Activated CD4-positive, alpha-beta T cell treated with anti-CD3 and anti-CD28 coated beads for 48 hours (primary cell): ENCODE measurements around the gene SEC23B.
"Not testable (repeated sequence)": the region's sequence is repeated elsewhere in the genome, so short reads cannot be mapped to it uniquely, and the experiment has no call there.

Source experiments
- DNase-seq: peaks from one replicate; pipeline ENCODE4 v3.0.0-alpha.2; 2020

Gene SEC23B

DNA sequence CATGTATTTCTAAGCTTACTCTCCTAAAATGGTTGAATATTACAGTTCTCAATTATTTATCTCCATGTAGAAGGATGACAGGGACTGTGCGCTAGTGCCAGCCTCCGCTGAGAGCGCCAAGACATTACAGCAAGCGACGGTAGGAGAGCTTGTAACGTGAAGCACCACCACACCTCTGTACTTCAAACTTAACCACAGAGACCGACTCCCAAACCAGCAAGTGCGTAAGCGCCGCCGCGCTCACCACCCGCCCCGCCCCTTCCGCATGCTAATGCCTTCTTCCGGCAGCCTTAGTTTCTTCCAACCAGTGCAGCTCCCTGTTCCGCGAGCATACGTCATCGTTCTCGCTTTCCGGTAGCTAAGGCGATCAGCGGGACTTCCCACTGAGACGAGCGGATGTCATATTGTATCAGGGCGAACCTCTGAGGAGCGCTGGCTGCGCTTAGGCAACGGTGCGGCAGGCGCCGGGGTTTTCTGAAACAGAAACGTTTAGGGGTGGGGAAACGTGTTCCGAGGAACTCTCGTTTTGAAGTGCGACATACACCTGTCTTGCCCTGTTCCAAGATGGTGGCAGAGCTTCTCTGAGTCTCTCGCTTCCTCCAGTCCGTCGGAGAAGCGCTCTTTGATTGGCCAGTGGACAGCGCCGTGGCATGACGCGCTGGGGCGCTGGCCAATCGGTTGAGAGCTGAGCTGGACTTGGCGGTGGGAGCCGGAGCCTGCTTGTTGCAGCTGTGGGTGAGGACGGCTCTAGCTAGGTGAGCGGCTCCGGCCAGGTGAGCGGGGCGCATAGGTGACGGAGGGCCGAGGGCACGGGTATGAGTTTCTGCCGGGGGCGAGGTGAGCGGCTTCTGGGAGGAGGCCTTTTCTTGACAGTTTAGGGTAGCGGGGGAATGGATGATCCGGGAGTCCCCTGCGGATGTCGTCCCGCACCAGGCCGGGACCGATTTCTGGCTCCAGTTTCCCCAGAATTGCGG lies at the start of gene SEC23B:
TSS of gene SEC23B (plus strand) at position 723 of the 974 bp plus-strand sequence. CDS start 2,896 bp downstream, outside the sequence.
- DNase-seq: peak; percentile 99

DNA sequence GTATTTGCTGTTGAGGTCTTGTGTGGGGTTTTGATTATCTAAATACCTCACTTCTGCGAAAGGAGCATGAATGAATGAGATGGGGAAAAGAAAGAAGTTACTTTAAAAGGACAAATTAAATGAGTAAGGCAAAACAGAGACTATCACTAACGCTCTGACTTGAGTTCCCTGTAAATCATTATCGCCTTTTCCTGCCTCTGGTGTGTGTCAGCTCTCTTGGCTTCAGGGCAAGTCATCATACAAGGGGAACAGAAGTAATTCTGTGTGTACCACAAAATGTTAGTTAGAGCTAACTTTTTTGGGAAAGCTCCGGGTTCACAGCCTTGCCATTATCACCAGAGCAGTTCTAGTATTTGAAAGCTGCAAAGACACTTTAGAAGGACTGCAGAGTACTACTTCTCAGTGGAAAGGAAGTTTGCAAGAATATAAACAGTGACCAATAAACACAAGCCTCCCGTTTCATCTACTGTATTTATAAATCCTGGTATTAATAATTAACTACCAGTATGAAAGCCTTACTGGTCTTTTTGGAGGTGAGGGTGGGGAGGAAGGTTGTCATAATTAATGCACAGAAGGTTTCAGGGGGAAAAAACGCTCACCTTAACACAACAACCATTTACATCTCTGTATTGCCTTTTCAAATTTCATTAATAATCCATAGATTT lies 42.1 kb upstream of the SEC23B start:
- DNase-seq: no peak

DNA sequence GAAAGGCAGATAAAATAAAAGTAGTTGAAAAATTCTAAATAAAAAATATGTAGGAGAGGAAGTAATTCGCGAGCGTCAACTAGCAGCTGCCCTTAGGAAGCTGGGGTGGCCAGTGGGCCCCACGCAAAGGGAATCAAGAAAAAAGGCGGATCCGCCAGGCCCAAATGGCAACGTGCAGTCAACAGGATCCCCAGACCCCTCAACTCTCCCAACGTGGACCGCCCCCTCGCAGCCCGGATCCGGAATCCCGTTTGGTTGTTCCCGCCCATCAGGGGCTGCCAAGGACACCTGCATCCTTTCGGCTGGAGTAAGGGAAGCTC lies 41.2 kb upstream of the SEC23B start:
- DNase-seq: no peak

DNA sequence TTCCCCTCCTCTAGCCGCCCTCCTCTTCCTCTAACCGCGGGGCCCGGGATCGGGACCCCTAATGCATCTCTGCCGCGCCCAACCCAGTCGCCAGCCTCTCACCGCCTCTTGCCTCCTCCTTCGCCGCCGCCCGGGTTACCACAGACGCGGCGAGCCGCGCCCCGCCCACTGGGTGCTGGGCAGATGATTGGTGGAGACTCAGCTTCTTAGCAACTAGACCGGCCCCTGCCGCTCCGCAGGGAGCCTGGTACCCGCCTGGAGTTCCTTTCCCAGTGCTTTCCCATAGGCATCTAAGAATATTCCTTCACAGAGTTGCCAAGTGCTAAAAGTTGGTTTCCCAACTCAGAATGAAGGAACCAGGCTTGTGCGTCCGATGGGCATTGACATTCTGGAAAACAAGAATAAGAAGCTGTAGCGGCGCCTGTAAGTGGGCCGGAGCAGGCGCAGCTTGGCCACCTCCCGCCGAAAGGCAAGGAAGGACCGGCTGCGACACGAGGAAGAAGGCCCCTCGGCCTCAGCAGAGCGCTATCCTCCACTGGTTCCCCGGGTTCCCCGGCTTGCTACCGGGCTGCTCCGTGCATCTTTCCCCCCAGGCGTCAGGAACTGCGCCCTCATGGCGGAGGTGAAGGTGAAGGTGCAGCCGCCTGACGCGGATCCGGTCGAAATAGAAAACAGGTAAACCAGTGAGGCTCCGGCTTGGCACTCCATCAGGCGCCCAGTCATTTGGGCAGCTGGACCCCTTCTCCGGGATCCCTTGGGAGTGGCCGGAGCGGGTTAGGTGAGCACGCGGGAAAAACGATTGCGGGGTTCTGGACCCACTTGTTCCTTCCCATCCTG lies 40.6 kb upstream of the SEC23B start, which contains the start of the genes DZANK1 and POLR3F:
TSS of gene DZANK1 (minus strand) at position 137 of the 837 bp plus-strand sequence. CDS start 1,672 bp downstream, outside the sequence.
TSS of gene POLR3F (plus strand) at position 497 of the 837 bp plus-strand sequence. CDS start at position 614, 117 bp downstream.
- peak; percentile 96 for DNase-seq

DNA sequence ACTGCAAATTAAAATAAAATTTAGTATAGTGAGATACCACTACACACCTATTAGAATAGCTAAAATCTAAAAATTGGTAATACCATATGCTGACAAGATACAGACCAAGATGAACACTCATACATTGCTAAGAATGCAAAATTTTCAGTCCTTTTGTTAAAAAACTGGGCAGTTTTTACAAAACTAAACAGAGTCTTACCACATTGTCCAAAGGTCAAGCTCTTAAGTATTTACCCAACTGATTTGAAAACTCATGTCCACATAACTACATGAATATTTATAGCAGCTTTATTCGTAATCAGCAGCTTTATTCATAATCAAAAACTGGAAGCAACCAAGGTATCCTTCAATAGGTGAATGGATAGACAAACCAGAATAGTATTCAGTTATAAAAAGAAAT lies 30.5 kb upstream of the SEC23B start:
- DNase-seq: no peak

DNA sequence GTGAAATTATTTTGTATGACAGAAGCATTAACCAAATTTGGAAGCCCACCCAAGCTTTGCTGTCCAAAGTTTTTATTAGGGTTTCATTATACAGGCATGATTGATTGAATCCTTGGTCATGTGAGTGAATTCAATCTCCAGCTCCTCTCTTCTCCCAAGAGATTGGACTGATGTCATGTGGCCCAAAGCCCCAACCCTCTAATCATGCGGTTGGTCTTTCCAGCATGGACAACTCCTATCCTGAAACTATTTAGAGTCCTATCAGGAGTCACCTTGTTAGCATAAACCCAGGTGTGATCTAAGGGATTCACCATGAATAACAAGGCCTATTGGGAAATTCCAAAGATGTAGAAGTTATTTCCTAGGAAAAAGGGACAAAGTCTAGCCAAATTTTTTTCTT lies 29.9 kb upstream of the SEC23B start:
- no peak for DNase-seq

DNA sequence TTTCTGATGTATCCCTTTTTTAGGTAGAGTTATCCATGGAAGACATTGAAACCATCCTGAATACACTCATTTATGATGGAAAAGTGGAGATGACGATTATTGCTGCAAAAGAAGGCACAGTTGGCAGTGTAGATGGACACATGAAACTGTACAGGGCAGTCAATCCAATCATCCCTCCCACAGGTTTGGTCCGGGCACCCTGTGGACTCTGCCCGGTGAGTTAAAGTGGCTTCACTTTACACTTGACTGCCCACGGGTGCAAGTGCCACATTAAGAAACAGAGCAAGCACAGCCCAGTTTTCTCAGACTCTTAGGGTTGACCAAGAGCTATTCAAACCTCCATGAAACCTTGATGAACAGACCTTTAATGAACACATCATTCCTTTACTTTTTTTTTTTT lies 26.1 kb upstream of the SEC23B start:
- DNase-seq: no peak

DNA sequence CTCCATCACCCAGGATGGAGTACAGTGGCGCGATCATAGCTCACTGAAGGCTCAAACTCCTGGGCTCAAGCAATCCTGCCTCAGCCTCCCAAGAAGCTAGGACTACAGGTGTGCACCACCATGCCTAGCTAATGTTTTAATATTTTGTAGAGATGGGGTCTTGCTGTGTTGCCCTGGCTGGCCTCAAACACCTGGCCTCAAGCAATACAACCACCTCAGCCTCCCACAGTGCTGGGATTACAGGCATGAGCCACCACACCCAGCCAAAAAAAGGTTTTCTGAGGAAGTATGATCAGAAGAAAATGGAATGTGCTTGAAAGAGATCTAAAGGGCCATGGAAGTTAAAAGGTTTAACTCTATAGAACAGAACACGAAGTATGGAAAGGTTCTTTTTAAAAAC lies 19.4 kb upstream of the SEC23B start:
- no peak for DNase-seq

DNA sequence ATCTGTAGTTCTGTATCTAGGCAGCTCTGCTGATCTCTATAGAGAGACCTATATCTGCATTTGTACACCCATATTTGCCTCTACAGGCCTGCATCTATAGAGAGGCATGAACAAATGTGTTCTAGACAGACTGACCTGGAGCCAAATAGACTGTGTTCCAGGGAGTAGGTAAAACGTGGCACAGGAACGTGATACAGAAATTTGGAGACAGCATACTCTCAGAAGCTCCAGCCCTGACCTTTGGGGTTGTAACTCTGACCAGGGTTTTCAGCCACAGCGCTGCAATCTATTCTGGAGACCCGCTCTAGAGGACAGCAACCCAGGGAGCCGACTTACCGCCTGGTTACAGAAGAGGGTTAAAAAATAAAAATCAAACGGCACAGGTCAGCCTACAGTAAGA lies 11.7 kb upstream of the SEC23B start:
- no peak for DNase-seq

DNA sequence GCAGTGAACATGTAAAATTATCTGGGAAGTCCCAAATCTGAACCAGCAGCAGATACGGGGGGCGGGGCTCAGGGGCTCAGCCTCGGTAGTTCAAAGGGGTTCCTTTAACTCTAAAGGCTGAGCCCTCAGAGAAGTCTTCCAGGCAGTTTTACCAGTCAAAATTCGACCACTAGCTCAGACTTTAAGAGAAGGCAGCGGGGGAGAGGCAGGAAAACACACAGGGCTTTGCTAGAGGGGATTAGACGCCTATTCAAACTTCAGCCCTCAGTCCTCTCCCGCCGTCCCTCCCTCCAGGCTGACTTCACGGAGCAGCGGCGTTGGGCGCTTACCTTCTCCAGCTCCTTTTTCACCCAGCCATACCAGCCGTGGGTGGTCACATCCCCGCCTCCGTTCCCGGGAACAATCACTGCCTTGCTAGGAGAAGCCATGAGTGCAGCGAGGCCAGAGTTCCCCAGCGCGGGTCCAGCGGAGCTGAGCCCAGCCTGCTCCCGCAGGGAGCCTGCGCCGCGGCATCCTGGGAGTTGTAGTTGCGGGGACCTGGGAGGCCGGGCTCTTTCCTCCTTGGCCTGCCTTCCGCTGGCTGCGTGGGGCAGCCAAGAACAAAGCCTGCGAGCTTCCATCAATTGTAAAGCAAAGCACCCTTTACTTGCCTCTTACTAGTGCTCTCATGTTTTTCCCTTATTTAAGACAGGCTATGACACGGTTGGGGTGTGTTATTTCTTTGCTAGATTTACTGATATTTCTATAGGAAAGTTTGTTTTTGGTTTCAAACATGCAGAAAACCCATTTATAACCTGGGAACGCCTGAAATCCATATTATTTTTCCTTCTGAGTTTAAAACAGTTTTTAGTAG lies 10.8 kb upstream of the SEC23B start, which contains the start of gene RBBP9:
TSS of gene RBBP9 (minus strand) at position 486 of the 853 bp plus-strand sequence. CDS start at position 428, 58 bp downstream.
- peak; percentile 86 for DNase-seq

DNA sequence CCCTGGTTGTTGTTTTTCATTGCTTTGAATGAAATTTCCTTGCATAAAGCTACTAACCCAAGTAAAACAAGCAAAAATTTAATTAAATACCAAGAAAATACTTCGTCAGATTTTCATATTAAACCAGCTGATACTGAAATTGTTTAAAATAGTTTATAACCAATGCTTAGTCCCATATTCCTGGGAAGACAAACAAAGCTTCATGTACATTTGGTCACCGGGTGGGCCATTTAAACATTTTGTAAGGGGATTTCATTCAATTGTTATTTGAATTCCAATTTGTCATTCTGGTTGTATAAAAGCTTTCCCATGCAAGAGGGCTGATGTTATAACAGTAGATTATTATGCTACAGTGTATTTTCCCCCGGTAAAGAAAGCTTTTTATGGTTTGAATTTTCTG lies 10.1 kb upstream of the SEC23B start:
- DNase-seq: no peak

DNA sequence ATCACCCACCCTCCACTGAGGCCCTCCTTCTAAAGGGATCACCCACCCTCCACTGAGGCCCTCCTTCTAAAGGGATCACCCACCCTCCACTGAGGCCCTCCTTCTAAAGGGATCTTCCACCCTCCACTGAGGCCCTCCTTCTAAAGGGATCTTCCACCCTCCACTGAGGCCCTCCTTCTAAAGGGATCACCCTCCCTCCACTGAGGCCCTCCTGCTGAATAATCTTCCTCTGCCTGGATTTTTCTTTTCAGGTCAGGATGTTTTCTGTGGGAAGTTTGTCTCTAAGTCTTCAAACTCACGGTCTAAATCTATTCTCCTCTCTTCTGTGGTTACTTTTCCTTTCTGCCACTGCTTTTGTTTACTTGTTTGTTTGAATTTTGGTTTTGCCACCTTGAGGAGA lies 6.1 kb upstream of the SEC23B start:
- DNase-seq: not testable (repeated sequence)

DNA sequence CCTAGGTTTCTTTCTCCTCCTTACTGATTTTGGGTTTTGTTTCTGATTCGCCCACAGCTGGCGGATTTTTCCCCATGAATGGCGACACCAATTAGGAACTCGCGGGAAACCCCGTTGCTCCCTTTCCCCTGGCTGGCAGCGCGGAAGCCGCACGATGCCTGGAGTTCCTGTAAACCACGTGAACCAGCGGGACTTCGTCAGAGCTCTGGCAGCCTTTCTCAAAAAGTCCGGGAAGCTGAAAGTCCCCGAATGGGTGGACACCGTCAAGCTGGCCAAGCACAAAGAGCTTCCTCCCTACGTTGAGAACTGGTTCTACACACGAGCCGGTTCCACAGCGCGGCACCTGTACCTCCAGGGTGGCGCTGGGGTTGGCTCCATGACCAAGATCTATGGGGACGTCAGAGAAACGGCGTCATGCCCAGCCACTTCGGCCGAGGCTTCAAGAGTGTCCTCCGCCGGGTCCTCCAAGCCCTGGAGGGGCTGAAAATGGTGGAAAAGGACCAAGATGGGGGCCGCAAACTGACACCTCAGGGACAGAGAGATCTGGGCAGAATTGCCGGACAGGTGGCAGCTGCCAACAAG lies 3.2 kb upstream of the SEC23B start:
- no peak for DNase-seq

DNA sequence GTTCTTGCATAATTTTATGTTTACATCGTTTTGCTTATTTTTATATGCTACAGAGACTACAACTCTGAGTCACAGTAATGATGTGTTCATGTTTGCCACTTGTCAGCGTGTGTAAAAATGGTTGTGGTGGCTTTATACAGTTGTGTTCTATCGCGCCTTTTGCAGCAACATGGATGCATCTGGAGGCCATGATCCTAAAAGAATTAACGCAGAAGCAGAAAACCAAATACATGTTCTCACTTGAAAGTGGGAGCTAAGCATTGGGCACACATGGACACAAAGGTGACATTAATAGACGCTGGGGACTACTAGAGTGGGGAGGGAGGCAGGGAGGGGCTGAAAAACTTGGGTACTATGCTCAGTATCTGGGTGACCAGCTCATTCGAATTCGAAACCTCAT lies 996 bp upstream of the SEC23B start:
- DNase-seq: peak; percentile 42

DNA sequence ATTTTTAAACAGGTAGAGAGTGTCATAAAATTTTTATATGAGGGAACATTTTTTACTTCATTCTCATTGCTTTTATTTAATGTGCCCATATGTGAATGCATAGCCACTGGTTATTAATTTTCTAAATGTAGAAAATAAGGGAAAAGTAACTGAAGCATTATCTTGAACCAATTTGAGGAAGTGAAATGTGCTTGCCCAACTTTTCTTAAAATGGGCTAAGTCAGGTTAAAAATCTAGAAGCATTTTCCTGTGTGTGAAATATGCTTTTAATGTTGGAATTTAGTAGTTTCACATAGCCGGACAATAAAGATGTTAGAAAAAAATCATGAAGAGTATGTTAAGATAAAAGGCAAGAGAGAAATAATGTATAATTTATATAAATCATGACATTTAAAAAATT lies 3.8 kb downstream of the SEC23B start:
- no peak for DNase-seq

DNA sequence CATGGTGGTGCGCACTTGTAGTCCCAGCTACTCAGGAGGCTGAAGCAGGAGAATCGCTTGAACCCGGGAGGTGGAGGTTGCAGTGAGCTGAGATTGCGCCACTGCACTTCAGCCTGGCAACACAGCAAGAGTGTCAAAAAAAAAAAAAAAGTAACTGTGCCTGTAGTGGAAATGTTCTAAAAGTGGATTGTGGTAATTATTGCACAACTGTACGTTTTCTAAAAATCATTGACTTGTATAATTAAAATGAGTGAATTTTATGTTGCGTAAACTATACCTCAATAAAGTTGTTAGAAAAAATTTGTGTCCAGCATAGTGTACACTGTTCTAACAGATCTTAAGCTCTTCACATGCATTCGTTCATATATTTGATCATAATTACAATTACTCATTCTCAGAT lies 5.5 kb downstream of the SEC23B start:
- DNase-seq: no peak

DNA sequence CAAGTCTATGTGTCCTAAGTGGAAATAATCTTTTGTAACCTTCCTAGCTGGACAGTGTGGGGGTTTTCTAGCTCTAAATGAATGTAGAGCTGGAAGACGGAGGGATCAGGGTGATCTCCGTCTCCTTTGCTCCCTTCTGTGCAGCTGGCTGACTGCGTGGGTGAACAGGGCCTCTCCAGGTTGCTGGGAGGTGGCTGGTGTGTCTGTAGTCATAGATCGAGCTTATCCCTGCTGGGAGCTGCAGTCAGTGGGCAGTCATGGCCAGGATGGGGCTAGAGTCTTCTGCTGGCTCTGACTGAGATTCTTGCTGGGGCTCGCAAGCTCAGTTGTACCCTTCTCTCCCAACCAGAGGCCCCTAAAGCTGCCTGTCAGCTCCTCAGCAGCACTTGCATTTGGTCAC lies 6.4 kb downstream of the SEC23B start:
- no peak for DNase-seq

DNA sequence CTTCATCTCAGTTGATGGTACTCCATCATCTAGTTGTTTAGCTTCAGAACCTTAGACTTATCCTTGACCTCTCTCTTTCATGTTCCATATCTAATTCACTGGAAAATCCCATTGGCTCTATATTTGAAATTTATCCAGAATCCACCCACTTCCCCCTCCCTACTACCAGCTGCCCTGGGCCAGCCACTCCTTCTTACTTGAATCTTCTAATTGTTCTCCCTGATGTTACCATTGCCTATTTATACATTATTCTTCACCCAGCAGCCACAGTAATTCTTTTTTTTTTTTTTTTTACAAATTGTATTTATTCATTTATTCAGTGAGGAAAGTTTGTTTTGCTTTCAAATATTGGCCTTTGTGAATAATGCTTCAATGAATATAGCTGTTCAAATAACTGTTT lies 8.2 kb downstream of the SEC23B start:
- DNase-seq: no peak

DNA sequence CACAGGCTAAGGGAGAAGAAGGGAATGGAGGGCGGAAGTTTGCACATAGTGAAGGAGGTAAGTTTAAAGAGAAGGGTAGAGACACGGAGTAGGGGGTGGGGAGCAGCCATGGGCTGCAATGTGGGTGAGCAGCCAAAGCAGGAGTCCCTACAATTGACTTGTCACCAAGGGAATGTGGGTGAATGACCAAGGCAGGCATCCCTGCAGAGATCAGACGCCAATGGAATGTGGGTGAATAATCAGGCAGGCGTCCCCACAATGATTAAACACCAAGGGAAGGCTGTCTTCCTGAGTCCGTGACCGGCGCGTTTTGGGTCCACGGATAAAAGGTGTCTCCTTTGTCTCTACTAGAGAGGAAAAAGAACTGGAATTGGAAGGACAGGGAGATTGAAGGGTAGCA lies 14.3 kb downstream of the SEC23B start:
- DNase-seq: not testable (repeated sequence)

DNA sequence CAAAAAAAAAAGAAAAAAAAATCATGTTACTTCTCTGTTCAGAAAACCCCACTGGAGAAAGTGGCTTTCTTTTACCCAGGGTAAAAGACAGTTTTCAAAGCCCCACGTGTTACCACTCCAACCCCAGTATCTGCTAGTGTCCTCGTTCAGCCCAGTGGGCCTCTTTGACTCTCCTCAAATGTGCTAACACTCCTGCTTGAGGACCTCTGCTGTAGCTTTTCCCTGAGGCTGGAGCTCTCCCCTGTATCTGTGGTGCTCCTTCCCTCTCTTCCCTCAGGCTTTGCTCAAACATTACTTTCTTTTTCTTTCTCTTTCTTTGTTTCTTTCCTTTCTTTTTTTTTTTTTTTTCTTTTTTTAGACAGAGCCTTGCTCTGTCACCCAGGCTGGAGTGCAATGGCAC lies 15.3 kb downstream of the SEC23B start:
- no peak for DNase-seq

DNA sequence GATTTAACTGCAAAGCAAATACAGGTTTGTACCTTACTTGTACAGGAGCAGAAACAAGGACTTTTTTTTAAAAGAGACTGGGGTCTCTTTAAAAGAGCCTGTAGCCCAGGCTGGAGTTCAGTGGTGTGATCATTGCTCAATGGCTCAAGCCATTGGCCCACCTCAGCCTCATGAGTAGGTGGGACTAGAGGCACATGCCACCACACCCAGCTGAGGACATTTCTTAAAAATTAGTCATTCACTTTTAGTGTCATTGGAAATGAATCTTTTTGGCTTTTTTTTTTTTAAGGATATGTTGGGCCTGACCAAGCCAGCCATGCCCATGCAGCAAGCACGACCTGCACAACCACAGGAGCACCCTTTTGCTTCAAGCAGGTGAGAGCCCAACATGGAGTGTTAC lies 16.9 kb downstream of the SEC23B start:
- no peak for DNase-seq

DNA sequence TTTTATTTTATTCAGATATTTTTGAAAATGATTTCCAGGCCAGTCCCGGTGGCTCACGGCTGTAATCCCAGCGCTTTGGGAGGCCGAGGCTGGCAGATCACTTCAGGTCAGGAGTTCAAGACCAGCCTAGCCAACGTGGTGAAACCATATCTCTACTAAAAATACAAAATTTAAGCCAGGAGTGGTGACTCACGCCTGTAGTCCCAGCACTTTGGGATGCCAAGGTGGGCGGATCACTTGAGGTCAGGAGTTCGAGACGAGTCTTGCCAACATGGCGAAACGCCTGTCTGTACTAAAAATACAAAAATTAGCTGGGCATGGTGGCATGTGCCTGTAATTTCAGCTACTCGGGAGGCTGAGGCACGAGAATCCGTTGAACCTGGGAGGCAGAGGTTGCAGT lies 19.0 kb downstream of the SEC23B start:
- not testable (repeated sequence) for DNase-seq
